Tibial nerve (tissue), 4 donors: ENCODE measurements around the gene TEX264.

ENCODE experiments used
- EP300 ChIP-seq, 2 donors: sonication (generic); formaldehyde crosslinking; IDR thresholded peaks; one replicate each; pipeline ENCODE4 v1.6.1; 2017; ENCODE audit warnings: antibody characterized with exemption in 2 of 2, mild to moderate bottlenecking in 1 of 2
- POLR2A ChIP-seq, 2 donors: fragments of 450-650 bp; IDR thresholded peaks; one replicate each; pipeline ENCODE4 v1.6.1; 2017; ENCODE audit warnings: antibody characterized with exemption in 2 of 2, mild to moderate bottlenecking in 2 of 2, moderate library complexity in 2 of 2
- TF ChIP-seq, protein P1 (sequence below), 5 experiments: fragments of 200-600 bp in 3 of 5; fragments of 450-650 bp in 2 of 5; sonication (generic) in 3 of 5; IDR thresholded peaks; one replicate each; pipeline ENCODE4 v1.5.1; 2016 to 2019; ENCODE audit warnings: antibody characterized with exemption in 5 of 5, mild to moderate bottlenecking in 3 of 5, moderate library complexity in 2 of 5

DNA sequence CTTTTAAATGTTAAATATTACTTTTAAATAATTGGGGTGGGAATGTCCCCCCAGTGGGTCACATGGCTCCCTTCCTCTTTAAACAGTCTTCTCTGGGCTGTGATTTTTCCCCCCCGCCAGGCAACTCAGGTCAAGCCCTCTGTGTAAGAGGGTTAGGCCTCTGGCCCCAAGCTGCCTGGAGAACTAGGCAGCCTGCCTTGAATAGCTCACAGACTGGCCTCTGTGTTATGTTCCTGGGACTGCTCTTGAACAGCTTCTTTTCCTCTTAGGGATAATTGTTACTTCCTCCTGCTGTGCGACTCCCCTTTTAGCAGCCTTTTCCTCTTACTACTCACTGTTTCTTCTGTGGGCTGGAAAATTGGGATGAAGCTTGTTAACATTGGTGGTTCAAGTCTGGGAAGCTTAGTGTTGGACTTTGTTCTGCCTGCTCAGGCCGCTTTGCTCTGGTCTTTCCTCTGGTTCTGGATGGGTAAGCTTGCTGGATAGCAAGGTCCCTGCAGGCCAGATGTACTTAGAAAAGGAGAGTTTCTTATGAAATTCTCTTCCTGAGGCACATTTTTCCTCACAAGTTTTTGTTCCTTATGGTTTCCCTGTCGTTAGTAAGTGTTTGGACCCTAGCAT is 2.2 kb downstream of the TEX264 start:
- TF ChIP-seq, protein P1, sequence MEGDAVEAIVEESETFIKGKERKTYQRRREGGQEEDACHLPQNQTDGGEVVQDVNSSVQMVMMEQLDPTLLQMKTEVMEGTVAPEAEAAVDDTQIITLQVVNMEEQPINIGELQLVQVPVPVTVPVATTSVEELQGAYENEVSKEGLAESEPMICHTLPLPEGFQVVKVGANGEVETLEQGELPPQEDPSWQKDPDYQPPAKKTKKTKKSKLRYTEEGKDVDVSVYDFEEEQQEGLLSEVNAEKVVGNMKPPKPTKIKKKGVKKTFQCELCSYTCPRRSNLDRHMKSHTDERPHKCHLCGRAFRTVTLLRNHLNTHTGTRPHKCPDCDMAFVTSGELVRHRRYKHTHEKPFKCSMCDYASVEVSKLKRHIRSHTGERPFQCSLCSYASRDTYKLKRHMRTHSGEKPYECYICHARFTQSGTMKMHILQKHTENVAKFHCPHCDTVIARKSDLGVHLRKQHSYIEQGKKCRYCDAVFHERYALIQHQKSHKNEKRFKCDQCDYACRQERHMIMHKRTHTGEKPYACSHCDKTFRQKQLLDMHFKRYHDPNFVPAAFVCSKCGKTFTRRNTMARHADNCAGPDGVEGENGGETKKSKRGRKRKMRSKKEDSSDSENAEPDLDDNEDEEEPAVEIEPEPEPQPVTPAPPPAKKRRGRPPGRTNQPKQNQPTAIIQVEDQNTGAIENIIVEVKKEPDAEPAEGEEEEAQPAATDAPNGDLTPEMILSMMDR (IDR thresholded peaks at IDR 0.05), result no peak
- no peak for TF ChIP-seq EP300 (IDR thresholded peaks at IDR 0.05)
- no peak for TF ChIP-seq POLR2A (IDR thresholded peaks at IDR 0.05)
